ENCODE data around the gene CRABP1. TPM values are rescaled to one million over a fixed set of nuclear protein-coding genes. Genes with fewer than 3 reads are reported as not detected.

The CRABP1 gene
- total RNA-seq, 1 donor: not detected

- H3K27ac ChIP-seq (ENCODE audit: low read depth, low read length): no peak overlapping the region
- H3K4me1 ChIP-seq (ENCODE audit: insufficient read depth, low read length): no peaks in the 10 kb centered on the region
- H3K36me3 ChIP-seq (ENCODE audit: insufficient read depth, low read length): no peaks in the 10 kb centered on the region
- no peaks in the 10 kb centered on the region for H3K9me3 ChIP-seq (ENCODE audit: low read depth, low read length)
- no peak for TF ChIP-seq CTCF (IDR thresholded peaks at IDR 0.05; ENCODE audit: extremely low read depth, low read depth, low read length)
- DNase-seq (ENCODE audit: insufficient read length, low spot score, missing footprints): no peak
- no peaks in the 10 kb centered on the region for H4K20me1 ChIP-seq (ENCODE audit: insufficient read depth, low read length)
- no peak overlapping the region for H2AFZ ChIP-seq (ENCODE audit: low read length)
- no peaks in the 10 kb centered on the region for H3K79me2 ChIP-seq (ENCODE audit: insufficient read depth, low read length)
- H3K27me3 ChIP-seq (ENCODE audit: insufficient read depth, low read length): peaks cover 21% of the 10 kb centered on the region
- no peak overlapping the region for H3K4me3 ChIP-seq (ENCODE audit: insufficient read depth, low read length)
- H3K4me2 ChIP-seq (ENCODE audit: insufficient read depth, low read length): no peak overlapping the region
These were observed 42.1 kb downstream of the CRABP1 start for GRCh38 chr15:78382114-78382880.

GRCh38 chr15:78384651-78385050 lies 44.5 kb downstream of the CRABP1 start:
- Histone ChIP-seq H3K27me3 (ENCODE audit: insufficient read depth, low read length) (peaks cover 32% of the 10 kb centered on the region), H3K36me3 (ENCODE audit: insufficient read depth, low read length) (no peaks in the 10 kb centered on the region), H3K9me3 (ENCODE audit: low read depth, low read length) (no peaks in the 10 kb centered on the region), H3K4me2 (ENCODE audit: insufficient read depth, low read length) (no peak overlapping the region), H3K4me1 (ENCODE audit: insufficient read depth, low read length) (no peaks in the 10 kb centered on the region), H4K20me1 (ENCODE audit: insufficient read depth, low read length) (no peaks in the 10 kb centered on the region), H3K4me3 (ENCODE audit: insufficient read depth, low read length) (no peak overlapping the region), H3K79me2 (ENCODE audit: insufficient read depth, low read length) (no peaks in the 10 kb centered on the region), H3K27ac (ENCODE audit: low read depth, low read length) (no peak overlapping the region), H2AFZ (ENCODE audit: low read length) (no peak overlapping the region)
- no peak for DNase-seq (ENCODE audit: insufficient read length, low spot score, missing footprints)
- TF ChIP-seq CTCF (IDR thresholded peaks at IDR 0.05; ENCODE audit: extremely low read depth, low read depth, low read length): no peak

GRCh38 chr15:78387246-78388037 lies 47.3 kb downstream of the CRABP1 start:
- no peak overlapping the region for H3K27ac ChIP-seq (ENCODE audit: low read depth, low read length)
- H3K36me3 ChIP-seq (ENCODE audit: insufficient read depth, low read length): no peaks in the 10 kb centered on the region
- H3K4me1 ChIP-seq (ENCODE audit: insufficient read depth, low read length): no peaks in the 10 kb centered on the region
- TF ChIP-seq CTCF (IDR thresholded peaks at IDR 0.05; ENCODE audit: extremely low read depth, low read depth, low read length): no peak
- H3K4me3 ChIP-seq (ENCODE audit: insufficient read depth, low read length): no peak overlapping the region
- no peaks in the 10 kb centered on the region for H3K79me2 ChIP-seq (ENCODE audit: insufficient read depth, low read length)
- no peak for DNase-seq (ENCODE audit: insufficient read length, low spot score, missing footprints)
- no peaks in the 10 kb centered on the region for H4K20me1 ChIP-seq (ENCODE audit: insufficient read depth, low read length)
- H2AFZ ChIP-seq (ENCODE audit: low read length): no peak overlapping the region
- no peaks in the 10 kb centered on the region for H3K9me3 ChIP-seq (ENCODE audit: low read depth, low read length)
- H3K4me2 ChIP-seq (ENCODE audit: insufficient read depth, low read length): no peak overlapping the region
- H3K27me3 ChIP-seq (ENCODE audit: insufficient read depth, low read length): peaks cover 51% of the 10 kb centered on the region

GRCh38 chr15:78388865-78389264 lies 48.7 kb downstream of the CRABP1 start:
- Histone ChIP-seq H2AFZ (ENCODE audit: low read length) (no peak overlapping the region), H3K4me1 (ENCODE audit: insufficient read depth, low read length) (no peaks in the 10 kb centered on the region), H3K36me3 (ENCODE audit: insufficient read depth, low read length) (no peaks in the 10 kb centered on the region), H3K9me3 (ENCODE audit: low read depth, low read length) (no peaks in the 10 kb centered on the region), H3K79me2 (ENCODE audit: insufficient read depth, low read length) (no peaks in the 10 kb centered on the region), H3K4me2 (ENCODE audit: insufficient read depth, low read length) (no peak overlapping the region), H3K27me3 (ENCODE audit: insufficient read depth, low read length) (peaks cover 55% of the 10 kb centered on the region), H4K20me1 (ENCODE audit: insufficient read depth, low read length) (no peaks in the 10 kb centered on the region), H3K27ac (ENCODE audit: low read depth, low read length) (no peak overlapping the region), H3K4me3 (ENCODE audit: insufficient read depth, low read length) (no peak overlapping the region)
- TF ChIP-seq CTCF (IDR thresholded peaks at IDR 0.05; ENCODE audit: extremely low read depth, low read depth, low read length): no peak
- DNase-seq (ENCODE audit: insufficient read length, low spot score, missing footprints): no peak
